A549 (cell line): ENCODE data around the gene C5orf15. TPM values are rescaled to one million over a fixed set of nuclear protein-coding genes. Genes with fewer than 3 reads are reported as not detected.

Experiments
- ATAC-seq, 2 experiments: fragments of 200-7000 bp in 1 of 2; fragments of >200 bp in 1 of 2; cut with Nextera tagmentation in 1 of 2; cut with Tn5 transposase in 1 of 2; 3 replicates each; pipeline versions ENCODE4 v1.8.0 to v1.9.1; 2018 to 2020; ENCODE audit warnings: mild to moderate bottlenecking in 1 of 2, moderate library complexity in 1 of 2
- CTCF ChIA-PET: fragments of 300-600 bp; sonication (Branson Sonifier 250); formaldehyde crosslinking; extraction: SDS; loops from one replicate; lab custom pipeline; 2021; ENCODE audit warnings: antibody characterized with exemption, inconsistent platforms; lab: Yijun Ruan, JAX
- POLR2A ChIA-PET: fragments of 350-600 bp; formaldehyde crosslinking; extraction: SDS; loops from one replicate; lab custom pipeline; 2021; ENCODE audit warnings: antibody characterized with exemption, inconsistent platforms; lab: Yijun Ruan, JAX
- DNase-seq, 2 experiments: peaks; one replicate each; pipeline versions ENCODE4 v3.0.0 to v3.0.0-alpha.2; 2011 to 2016; ENCODE audit warnings: low read depth in 1 of 2, low spot score in 1 of 2
- FAIRE-seq: peaks from 2 replicates; lab custom pipeline; 2011; peaks lifted over from hg19 to GRCh38; lab: Jason Lieb, UNC
- H3K27ac ChIP-seq, 2 experiments: fragments of >200 bp; sonication (Bioruptor Twin); formaldehyde crosslinking; 3 replicates each; pipeline ENCODE4 v1.5.1; 2016 to 2017
- H3K4me1 ChIP-seq: fragments of >200 bp; sonication (Bioruptor Twin); formaldehyde crosslinking; 3 replicates; pipeline ENCODE4 v1.6.1; 2016
- H3K4me2 ChIP-seq: fragments of >200 bp; sonication (Bioruptor Twin); formaldehyde crosslinking; 3 replicates; pipeline ENCODE4 v1.6.1; 2016
- H3K4me3 ChIP-seq: fragments of >200 bp; sonication (Bioruptor Twin); formaldehyde crosslinking; 3 replicates; pipeline ENCODE4 v1.5.1; 2016
- H3K9me3 ChIP-seq: fragments of >200 bp; sonication (Bioruptor Twin); formaldehyde crosslinking; 3 replicates; pipeline ENCODE4 v1.6.1; 2016
- CEBPB ChIP-seq, 2 experiments: fragments of >200 bp in 1 of 2; sonication (Bioruptor Twin) in 1 of 2; formaldehyde crosslinking in 1 of 2; IDR thresholded peaks; 2 replicates each; pipeline ENCODE4 v1.6.1; 2012 to 2016
- CHD2 ChIP-seq: fragments of 150-350 bp; IDR thresholded peaks from 2 replicates; pipeline ENCODE4 v1.6.1; 2014; ENCODE audit warnings: low read length; ENCODE audit not compliant: partially characterized antibody
- EHMT2 ChIP-seq: fragments of 200-600 bp; sonication (generic); IDR thresholded peaks from 2 replicates; pipeline ENCODE4 v1.6.1; 2016; ENCODE audit warnings: antibody characterized with exemption, low read depth, mild to moderate bottlenecking, moderate library complexity
- EP300 ChIP-seq, 2 experiments: fragments of >200 bp; sonication (Bioruptor Twin); formaldehyde crosslinking; IDR thresholded peaks; 2 replicates in 1 of 2; 3 replicates in 1 of 2; pipeline ENCODE4 v1.6.1; 2016 to 2017
- FOSB ChIP-seq: fragments of 250-450 bp; sonication (Bioruptor Pico); IDR thresholded peaks from 2 replicates; pipeline ENCODE4 v1.5.0; 2020; ENCODE audit warnings: mild to moderate bottlenecking, moderate library complexity
- FOSL2 ChIP-seq, 2 experiments: fragments of 450-650 bp in 1 of 2; fragments of >200 bp in 1 of 2; sonication (Bioruptor Twin) in 1 of 2; formaldehyde crosslinking; IDR thresholded peaks; 2 replicates each; pipeline versions ENCODE4 v1.5.0 to v1.6.1; 2016 to 2020; ENCODE audit warnings: mild to moderate bottlenecking in 1 of 2, moderate library complexity in 1 of 2
- FOXS1 ChIP-seq: fragments of 250-450 bp; sonication (Bioruptor Pico); IDR thresholded peaks from 2 replicates; pipeline ENCODE4 v1.5.0; 2020; ENCODE audit warnings: mild to moderate bottlenecking, moderate library complexity
- HDAC2 ChIP-seq: fragments of 200-600 bp; sonication (generic); IDR thresholded peaks from 2 replicates; pipeline ENCODE4 v1.6.1; 2016
- HOXB13 ChIP-seq: fragments of 250-450 bp; sonication (Bioruptor Pico); IDR thresholded peaks from 2 replicates; pipeline ENCODE4 v1.5.0; 2020; ENCODE audit warnings: low read depth, mild to moderate bottlenecking, moderate library complexity
- HOXB5 ChIP-seq: fragments of 250-450 bp; sonication (Bioruptor Pico); IDR thresholded peaks from 2 replicates; pipeline ENCODE4 v1.5.0; 2020; ENCODE audit warnings: mild to moderate bottlenecking, moderate library complexity
- JUN ChIP-seq, 2 experiments: fragments of >200 bp; sonication (Bioruptor Twin); formaldehyde crosslinking; IDR thresholded peaks; 2 replicates in 1 of 2; 3 replicates in 1 of 2; pipeline ENCODE4 v1.6.1; 2016 to 2017
- MAZ ChIP-seq: fragments of 150-350 bp; IDR thresholded peaks from 2 replicates; pipeline ENCODE4 v1.6.1; 2014; ENCODE audit warnings: antibody characterized with exemption, low read depth, low read length, borderline replicate concordance
- RCOR1 ChIP-seq: fragments of 150-350 bp; IDR thresholded peaks from 2 replicates; pipeline ENCODE4 v1.6.1; 2014; ENCODE audit warnings: antibody characterized with exemption, low read length, low read depth
- TP53 ChIP-seq: fragments of 250-450 bp; sonication (Bioruptor Pico); IDR thresholded peaks from 2 replicates; pipeline ENCODE4 v1.5.0; 2021; ENCODE audit warnings: mild to moderate bottlenecking, moderate library complexity
- ZC3H11A ChIP-seq: fragments of 450-650 bp; IDR thresholded peaks from 2 replicates; pipeline ENCODE4 v1.6.1; 2014; ENCODE audit warnings: antibody characterized with exemption, mild to moderate bottlenecking
- ZSCAN20 ChIP-seq: fragments of 250-450 bp; sonication (Bioruptor Pico); IDR thresholded peaks from 2 replicates; pipeline ENCODE4 v1.8.0; 2022; ENCODE audit warnings: mild to moderate bottlenecking, moderate library complexity
- WGBS: methylation state at CpG from one replicate; pipeline ENCODE4 v1.1.6; 2017; ENCODE audit errors: missing lambda C conversion rate; 5-methylcytosine and 5-hydroxymethylcytosine counted together
- polyA plus RNA-seq, 4 experiments: library from polyadenylated mRNA; depleted of rRNA in 3 of 4; stranded (reverse); fragments of >200 nt; fragmentation: RNase III in 1 of 4; extraction: RNeasy Plus Mini Kit Qiagen cat#74134 plus additional on column Dnase treatment in 1 of 4; gene quantifications; 2 replicates in 3 of 4; 3 replicates in 1 of 4; pipeline ENCODE4 v1.2.3, GENCODE V29; 2011 to 2017
- TF ChIP-seq, protein P1 (sequence below): fragments of 250-450 bp; sonication (Bioruptor Pico); IDR thresholded peaks from 2 replicates; pipeline ENCODE4 v1.5.0; 2020; ENCODE audit warnings: low read depth, mild to moderate bottlenecking, moderate library complexity

The C5orf15 gene
- polyA plus RNA-seq, 2 of the 4 experiments (the other 2 are of a cell fraction) = 92.9 to 126 TPM

DNA sequence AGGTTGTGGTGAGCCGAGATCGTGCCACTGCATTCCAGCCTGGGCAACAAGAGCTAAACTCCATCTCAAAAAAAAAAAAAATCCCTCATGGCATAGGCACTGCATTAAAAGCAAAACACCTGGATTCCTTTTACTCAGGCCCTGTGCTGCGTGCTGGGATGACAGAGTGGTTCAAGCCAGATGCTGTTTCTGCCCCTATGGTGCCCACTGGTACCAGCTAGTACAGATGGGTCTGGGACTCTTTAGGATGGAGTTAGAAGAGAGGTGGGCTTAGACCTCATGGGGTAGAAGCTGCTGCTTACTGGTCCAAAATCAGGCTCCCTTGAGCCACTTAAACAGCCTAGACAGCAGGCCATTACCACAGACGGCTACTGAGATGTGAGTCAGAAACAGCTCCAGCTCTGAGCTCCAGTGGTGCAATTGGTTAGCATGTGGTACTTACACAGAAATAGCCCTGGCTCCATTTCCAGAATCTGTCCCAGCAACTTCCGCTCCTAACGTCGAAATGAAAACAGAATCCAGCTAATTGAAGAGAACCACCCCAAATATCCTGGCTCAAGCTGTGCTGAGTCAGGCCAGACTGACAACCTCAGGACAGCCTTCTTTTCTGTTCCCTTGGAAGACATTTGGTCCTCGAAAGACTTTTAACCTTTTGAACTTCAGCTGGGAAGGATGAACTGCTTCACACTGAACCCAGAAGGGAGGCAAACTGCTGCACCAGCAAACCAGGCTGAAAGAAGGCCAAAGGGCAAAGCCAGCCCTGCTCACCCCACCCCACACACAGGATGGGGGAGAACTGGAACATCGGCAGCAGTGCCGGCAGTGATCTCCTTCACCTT is 15.5 kb downstream of the C5orf15 start:
- no peak overlapping the region; a peak in 1 of 6 replicates for H3K27ac ChIP-seq
- POLR2A ChIA-PET = no interaction called here
- CTCF ChIA-PET = interaction anchor here (0.6 to 3.2 kb wide), 5 partner anchors 8 to 898 kb away, joined by 3 to 18 read pairs (median 7); no protein-coding TSS in a partner anchor

DNA sequence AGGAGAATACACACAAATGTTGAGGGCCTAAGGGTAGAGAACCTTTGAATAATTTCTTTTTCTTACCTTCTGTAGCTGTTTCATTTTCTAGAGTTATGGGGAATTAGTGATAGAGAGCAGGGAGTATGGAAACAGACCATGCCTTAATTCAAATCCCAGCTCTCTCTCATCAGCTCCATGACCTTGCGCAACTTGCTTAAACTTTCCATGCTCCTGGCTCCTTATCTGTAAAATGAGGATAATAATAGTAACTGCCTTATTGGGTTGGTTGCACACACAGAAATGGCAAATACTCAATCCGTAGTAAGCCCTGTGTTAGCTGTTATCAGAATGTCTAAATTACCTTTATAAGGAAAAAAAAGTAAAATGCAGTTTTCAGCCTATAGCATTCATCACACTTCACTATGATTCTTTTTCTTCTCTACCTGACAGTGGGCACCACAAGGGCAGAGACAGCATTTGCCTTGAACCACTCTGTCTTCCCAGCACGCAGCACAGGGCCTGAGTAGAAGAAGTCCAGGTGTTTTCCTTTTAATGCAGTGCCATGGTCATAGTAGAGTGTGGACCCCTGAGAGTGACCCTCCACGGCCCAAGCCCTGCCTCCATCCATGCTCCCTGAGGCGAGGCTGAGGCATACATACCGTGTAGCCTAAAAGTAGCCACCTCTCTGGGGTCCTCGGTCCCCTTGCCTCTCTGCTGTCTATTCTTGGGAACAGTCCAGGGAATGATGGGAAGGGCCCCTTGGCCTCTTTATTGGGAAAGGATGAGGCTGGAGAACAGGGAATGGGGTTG is 17.4 kb downstream of the C5orf15 start:
- FAIRE-seq (no peak), ATAC-seq (0 out of 6 replicates have a peak, but pooled peaks of 1 of the 2 experiments have one; percentile 19), DNase-seq (no peak)
- Histone ChIP-seq H3K4me1 (no peaks in the 10 kb centered on the region), H3K9me3 (no peaks in the 10 kb centered on the region), H3K4me2 (no peak overlapping the region), H3K4me3 (no peak overlapping the region), H3K27ac (no peak overlapping the region)
- CTCF ChIA-PET = interaction anchor here (0.6 to 2.2 kb wide), 3 partner anchors 12 to 840 kb away, joined by 3 to 7 read pairs (median 4); no protein-coding TSS in a partner anchor
- POLR2A ChIA-PET = no interaction called here
- 70% methylated on average over 7 of the region's 7 CpGs for WGBS
- TF ChIP-seq ZSCAN20 (no peak), CEBPB (IDR thresholded peaks at IDR 0.05) (peak; percentile 25 to 74; a peak in 3 of 4 replicates)
- TF ChIP-seq, protein P1, sequence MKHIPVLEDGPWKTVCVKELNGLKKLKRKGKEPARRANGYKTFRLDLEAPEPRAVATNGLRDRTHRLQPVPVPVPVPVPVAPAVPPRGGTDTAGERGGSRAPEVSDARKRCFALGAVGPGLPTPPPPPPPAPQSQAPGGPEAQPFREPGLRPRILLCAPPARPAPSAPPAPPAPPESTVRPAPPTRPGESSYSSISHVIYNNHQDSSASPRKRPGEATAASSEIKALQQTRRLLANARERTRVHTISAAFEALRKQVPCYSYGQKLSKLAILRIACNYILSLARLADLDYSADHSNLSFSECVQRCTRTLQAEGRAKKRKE = no peak

More for the DNA sequence above, 15.5 kb downstream of the C5orf15 start:
- 80% methylated on average over 10 of the region's 10 CpGs for WGBS
- H3K4me2 ChIP-seq = no peak overlapping the region
- ATAC-seq = peak; percentile 72 to 74; a peak in 5 of 6 replicates
- H3K4me3 ChIP-seq = no peak overlapping the region
- H3K4me1 ChIP-seq = no peaks in the 10 kb centered on the region
- TF ChIP-seq, protein P1 = no peak
- no peak for TF ChIP-seq JUN (IDR thresholded peaks at IDR 0.05)
- TF ChIP-seq FOSB (CRISPR knock-in tag) = no peak
- no peak for TF ChIP-seq TP53 (CRISPR knock-in tag)
- no peak for TF ChIP-seq HOXB5 (CRISPR knock-in tag)
- no peak for TF ChIP-seq ZC3H11A
- no peak for FAIRE-seq
- H3K9me3 ChIP-seq = no peaks in the 10 kb centered on the region
- no peak for DNase-seq

DNA sequence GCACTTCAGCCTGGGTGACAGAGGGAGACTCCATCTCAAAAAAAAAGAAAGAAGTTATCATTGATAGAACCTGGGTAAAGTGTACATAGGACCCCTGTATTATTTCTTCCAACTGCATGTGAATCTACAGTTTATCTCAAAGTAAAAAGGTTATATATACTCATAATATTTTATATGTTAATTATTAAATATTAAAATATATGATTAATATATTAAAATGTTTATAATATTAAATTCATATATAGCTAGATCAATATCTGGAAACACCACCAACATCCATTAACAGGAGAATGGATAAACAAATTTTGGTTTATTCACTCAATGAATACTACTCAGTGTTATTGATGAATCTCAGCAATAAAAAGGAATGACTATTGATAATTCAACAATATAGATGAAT is 19.7 kb downstream of the C5orf15 start:
- DNase-seq (no peak), ATAC-seq (no peak), FAIRE-seq (no peak)
- Histone ChIP-seq H3K4me2 (no peak overlapping the region), H3K4me1 (no peaks in the 10 kb centered on the region), H3K27ac (no peak overlapping the region), H3K9me3 (no peaks in the 10 kb centered on the region), H3K4me3 (no peak overlapping the region)
- ChIA-PET POLR2A (no interaction called here), CTCF (interaction anchor here (0.9 kb wide), 1 partner anchor 13 kb away, joined by 4 read pairs; no protein-coding TSS in a partner anchor)
- TF ChIP-seq FOSB (CRISPR knock-in tag) = no peak
- TF ChIP-seq ZC3H11A = no peak
- no peak for TF ChIP-seq EHMT2
- no peak for TF ChIP-seq HOXB13 (CRISPR knock-in tag)
- TF ChIP-seq MAZ = no peak
- no peak for TF ChIP-seq EP300 (IDR thresholded peaks at IDR 0.05)

DNA sequence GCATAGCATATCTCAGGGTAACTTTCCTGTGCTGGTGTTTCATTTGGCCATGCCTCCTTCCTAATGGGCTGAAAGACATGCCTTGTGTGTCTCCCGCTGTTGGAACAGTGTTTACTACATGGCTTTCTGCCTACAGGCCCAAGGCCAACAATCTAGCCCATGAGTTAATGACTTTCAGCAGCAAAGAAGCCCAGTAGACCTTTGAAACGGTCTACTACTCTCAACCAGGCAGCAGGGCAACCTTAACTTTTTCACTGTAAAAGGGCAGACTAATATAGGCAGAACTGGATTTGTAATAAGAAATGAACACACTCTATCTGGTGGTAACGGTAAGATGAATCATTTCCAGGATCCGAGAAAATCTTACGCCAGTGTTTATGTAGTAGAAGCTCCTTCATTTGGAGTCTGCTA is 21.0 kb downstream of the C5orf15 start:
- DNase-seq (no peak), FAIRE-seq (no peak), ATAC-seq (no peak)
- POLR2A ChIA-PET = no interaction called here
- Histone ChIP-seq H3K4me2 (no peak overlapping the region), H3K9me3 (no peaks in the 10 kb centered on the region), H3K4me3 (no peak overlapping the region), H3K4me1 (no peaks in the 10 kb centered on the region), H3K27ac (no peak overlapping the region)
- TF ChIP-seq FOXS1 (CRISPR knock-in tag) (no peak), HDAC2 (no peak), CHD2 (no peak), RCOR1 (no peak), FOSL2 (IDR thresholded peaks at IDR 0.05) (no peak), FOSL2 (CRISPR knock-in tag; IDR thresholded peaks at IDR 0.05) (no peak)
- CTCF ChIA-PET = interaction anchor here (1.1 to 4.9 kb wide), 3 partner anchors 23 to 836 kb away, joined by 3 to 17 read pairs (median 5); no protein-coding TSS in a partner anchor
- 62% methylated on average over 5 of the region's 5 CpGs for WGBS
